ENCODE data around the gene NKAIN2. TPM values are rescaled to one million over a fixed set of nuclear protein-coding genes. Genes with fewer than 3 reads are reported as not detected.

NKAIN2 gene
- total RNA-seq, 4 donors from 2014 or later: 0.19 TPM; not detected in 3

GRCh38 chr6:124872361-124873065, 1068.8 kb downstream of the NKAIN2 start:
- TF ChIP-seq CTCF (IDR thresholded peaks at IDR 0.05) (no peak), POLR2A (IDR thresholded peaks at IDR 0.05) (no peak)
- WGBS, 2 donors: 62% methylated on average over 4 of the region's 4 CpGs
- no peak for DNase-seq
- H3K4me1 ChIP-seq: no peaks in the 10 kb centered on the region
- no peaks in the 10 kb centered on the region for H3K27me3 ChIP-seq
- no peak overlapping the region for H3K27ac ChIP-seq
- H3K36me3 ChIP-seq: no peaks in the 10 kb centered on the region
- no peaks in the 10 kb centered on the region for H3K9me3 ChIP-seq
- no peak overlapping the region for H3K4me3 ChIP-seq
- intact Hi-C loops (cut with DNase I): no loop called here

GRCh38 chr6:124873066-124873410, 1069.4 kb downstream of the NKAIN2 start:
- DNase-seq: no peak
- Histone ChIP-seq H3K4me3 (no peak overlapping the region), H3K36me3 (no peaks in the 10 kb centered on the region), H3K27me3 (no peaks in the 10 kb centered on the region), H3K9me3 (no peaks in the 10 kb centered on the region), H3K27ac (no peak overlapping the region), H3K4me1 (no peaks in the 10 kb centered on the region)
- TF ChIP-seq POLR2A (IDR thresholded peaks at IDR 0.05) (no peak), CTCF (IDR thresholded peaks at IDR 0.05) (no peak)
- intact Hi-C loops (cut with DNase I): no loop called here
- WGBS, 2 donors: 85 to 93% methylated on average over 3 of the region's 3 CpGs

Other genes starting within 250 kb of the NKAIN2 start
- not detected for gene TRDN, start 166.9 kb upstream of the NKAIN2 start, total RNA-seq